ENCODE results near the gene TCEA3. TPM values are rescaled to one million over a fixed set of nuclear protein-coding genes. Genes with fewer than 3 reads are reported as not detected.

Gene TCEA3
- total and polyA plus RNA-seq, 3 experiments from 2014 or later = 1.4 to 11.1 (median 1.7) TPM

DNA sequence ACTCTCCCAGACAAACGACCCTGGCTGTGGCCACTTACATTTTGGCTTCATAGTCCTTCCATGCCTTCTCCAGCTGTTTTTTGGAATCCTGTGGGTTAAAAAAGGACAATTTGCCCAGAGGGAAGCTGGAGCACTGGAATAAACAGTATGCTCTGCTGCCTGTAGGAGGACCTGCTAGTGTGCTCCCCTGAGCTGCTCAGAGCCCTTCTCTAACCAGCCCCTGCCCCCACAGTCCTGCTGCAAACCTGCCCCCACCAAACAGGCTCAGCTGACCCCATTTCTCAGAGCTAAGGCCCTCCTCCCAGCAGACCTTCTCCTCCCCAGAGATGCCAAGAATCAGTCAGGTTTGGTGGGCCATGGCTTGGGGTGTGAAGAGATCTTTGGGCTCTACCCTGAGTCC lies 26.9 kb upstream of the TCEA3 start:
- H3K4me1 ChIP-seq (ENCODE audit: insufficient read depth, low read length) = peaks cover 17% of the 10 kb centered on the region
- Mint-ChIP-seq H3K4me1 (peaks cover 22 to 26% (median 22%) of the 10 kb centered on the region in 3 donors), H3K27ac (peak overlapping the region in 5 of 8 donors; percentile 24 to 62 (median 46)), H3K27me3 (peaks cover 8 to 17% of the 10 kb centered on the region in 2 donors), H3K4me3 (peak overlapping the region in 2 of 7 donors; percentile 14 to 43), H3K36me3 (peaks cover 0 to 4% (median 0%) of the 10 kb centered on the region in 3 donors), H3K9me3 (no peaks in the 10 kb centered on the region)
- no peaks in the 10 kb centered on the region for H3K27me3 ChIP-seq (ENCODE audit: insufficient read depth, low read length, poor library complexity, severe bottlenecking)
- H3K9me3 ChIP-seq (ENCODE audit: low read length) = no peaks in the 10 kb centered on the region
- no peak for DNase-seq
- POLR2A ChIA-PET = no interaction called here
- CTCF ChIA-PET = interaction anchor here (0.9 to 1.1 kb wide), 2 partner anchors 9 to 46 kb away, joined by 3 read pairs; no protein-coding TSS in a partner anchor
- no peak overlapping the region for H3K27ac ChIP-seq (ENCODE audit: low read depth, low read length)
- no peak overlapping the region for H3K4me3 ChIP-seq (ENCODE audit: low read length)
- H3K36me3 ChIP-seq (ENCODE audit: insufficient read depth, low read length) = no peaks in the 10 kb centered on the region

DNA sequence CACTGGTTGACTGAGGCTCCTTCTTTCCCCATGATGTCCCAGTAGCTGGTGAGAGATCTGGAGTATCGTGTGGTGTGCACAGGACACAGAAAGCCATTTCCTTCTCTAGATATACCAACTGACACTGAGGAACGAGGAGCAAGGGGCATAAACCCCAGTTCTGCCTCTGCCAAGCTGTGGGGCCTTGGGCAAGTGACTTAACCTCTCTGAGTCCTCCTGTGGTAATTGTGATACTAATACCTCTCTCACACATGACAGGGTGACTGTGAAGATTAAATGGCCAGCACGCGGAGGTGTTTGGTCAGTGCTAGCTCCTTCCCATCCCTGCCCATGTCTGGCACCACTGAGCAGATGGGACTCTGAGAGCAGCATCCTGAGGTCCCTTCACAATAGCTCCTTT lies 26.3 kb upstream of the TCEA3 start:
- Mint-ChIP-seq H3K9me3 (no peaks in the 10 kb centered on the region), H3K4me3 (no peak overlapping the region), H3K36me3 (peaks cover 0 to 4% (median 0%) of the 10 kb centered on the region in 3 donors), H3K27me3 (peaks cover 8 to 12% of the 10 kb centered on the region in 2 donors), H3K27ac (no peak overlapping the region), H3K4me1 (peaks cover 17 to 22% (median 18%) of the 10 kb centered on the region in 3 donors)
- POLR2A ChIA-PET = no interaction called here
- Histone ChIP-seq H3K9me3 (ENCODE audit: low read length) (no peaks in the 10 kb centered on the region), H3K27ac (ENCODE audit: low read depth, low read length) (no peak overlapping the region), H3K36me3 (ENCODE audit: insufficient read depth, low read length) (no peaks in the 10 kb centered on the region), H3K4me1 (ENCODE audit: insufficient read depth, low read length) (peaks cover 17% of the 10 kb centered on the region), H3K4me3 (ENCODE audit: low read length) (no peak overlapping the region), H3K27me3 (ENCODE audit: insufficient read depth, low read length, poor library complexity, severe bottlenecking) (no peaks in the 10 kb centered on the region)
- DNase-seq = no peak
- CTCF ChIA-PET = no interaction called here

DNA sequence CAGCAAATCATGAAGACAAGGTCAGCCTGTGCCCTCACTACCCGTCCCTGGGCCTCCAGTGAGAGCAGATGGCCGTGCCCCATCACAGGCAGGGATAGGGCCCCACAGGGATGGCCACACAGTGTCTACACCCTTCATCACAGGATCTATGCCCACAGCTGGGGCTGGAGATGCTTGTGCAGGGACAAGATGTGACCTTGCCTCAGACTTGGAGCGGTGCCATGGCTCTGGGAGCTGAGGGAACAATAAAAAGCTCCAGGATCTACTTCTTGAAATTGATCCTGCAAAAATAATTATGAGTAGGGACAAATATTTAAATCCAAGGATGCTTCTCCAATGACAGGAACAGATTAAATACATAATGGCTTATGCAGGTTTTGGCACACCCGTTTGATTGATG lies 25.4 kb upstream of the TCEA3 start:
- ChIA-PET CTCF (no interaction called here), POLR2A (no interaction called here)
- Mint-ChIP-seq H3K27ac (no peak overlapping the region), H3K36me3 (peaks cover 0 to under 1% (median 0%) of the 10 kb centered on the region in 3 donors), H3K4me3 (no peak overlapping the region), H3K4me1 (peaks cover 15 to 20% (median 17%) of the 10 kb centered on the region in 3 donors), H3K9me3 (no peaks in the 10 kb centered on the region), H3K27me3 (peaks cover 3 to 4% of the 10 kb centered on the region in 2 donors)
- no peak overlapping the region for H3K27ac ChIP-seq (ENCODE audit: low read depth, low read length)
- H3K36me3 ChIP-seq (ENCODE audit: insufficient read depth, low read length) = no peaks in the 10 kb centered on the region
- no peaks in the 10 kb centered on the region for H3K9me3 ChIP-seq (ENCODE audit: low read length)
- DNase-seq = no peak
- H3K4me3 ChIP-seq (ENCODE audit: low read length) = no peak overlapping the region
- peaks cover 17% of the 10 kb centered on the region for H3K4me1 ChIP-seq (ENCODE audit: insufficient read depth, low read length)
- no peaks in the 10 kb centered on the region for H3K27me3 ChIP-seq (ENCODE audit: insufficient read depth, low read length, poor library complexity, severe bottlenecking)

DNA sequence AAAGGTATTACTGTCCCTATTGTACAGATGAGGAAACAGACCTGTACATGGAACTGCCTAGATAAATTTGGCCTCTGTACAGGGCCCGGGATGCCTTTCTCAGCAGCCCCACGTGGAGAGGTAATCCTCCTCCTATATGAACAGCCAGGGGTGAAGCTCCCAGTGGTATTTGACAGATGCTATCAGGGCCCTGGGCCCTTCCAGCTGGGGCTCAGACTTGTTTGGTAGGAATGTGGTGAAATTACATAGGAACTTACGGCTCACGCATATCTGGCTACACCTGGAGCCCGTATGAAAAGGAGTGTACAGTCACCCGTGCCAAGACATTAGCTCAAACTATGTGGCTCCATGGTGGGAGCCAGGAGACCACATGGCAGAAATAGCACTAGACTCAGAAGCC lies 24.8 kb upstream of the TCEA3 start:
- H3K27ac Mint-ChIP-seq = peak overlapping the region in 1 of 8 donors; percentile 54
- DNase-seq = no peak
- H3K27me3 Mint-ChIP-seq = peaks cover 1 to 3% of the 10 kb centered on the region in 2 donors
- H3K4me1 Mint-ChIP-seq = peaks cover 15 to 20% (median 17%) of the 10 kb centered on the region in 3 donors
- Histone ChIP-seq H3K4me3 (ENCODE audit: low read length) (no peak overlapping the region), H3K27me3 (ENCODE audit: insufficient read depth, low read length, poor library complexity, severe bottlenecking) (no peaks in the 10 kb centered on the region), H3K36me3 (ENCODE audit: insufficient read depth, low read length) (no peaks in the 10 kb centered on the region), H3K4me1 (ENCODE audit: insufficient read depth, low read length) (peaks cover 17% of the 10 kb centered on the region), H3K27ac (ENCODE audit: low read depth, low read length) (no peak overlapping the region), H3K9me3 (ENCODE audit: low read length) (no peaks in the 10 kb centered on the region)
- POLR2A ChIA-PET = no interaction called here
- no peak overlapping the region for H3K4me3 Mint-ChIP-seq
- no peaks in the 10 kb centered on the region for H3K9me3 Mint-ChIP-seq
- no peaks in the 10 kb centered on the region for H3K36me3 Mint-ChIP-seq
- CTCF ChIA-PET = no interaction called here

DNA sequence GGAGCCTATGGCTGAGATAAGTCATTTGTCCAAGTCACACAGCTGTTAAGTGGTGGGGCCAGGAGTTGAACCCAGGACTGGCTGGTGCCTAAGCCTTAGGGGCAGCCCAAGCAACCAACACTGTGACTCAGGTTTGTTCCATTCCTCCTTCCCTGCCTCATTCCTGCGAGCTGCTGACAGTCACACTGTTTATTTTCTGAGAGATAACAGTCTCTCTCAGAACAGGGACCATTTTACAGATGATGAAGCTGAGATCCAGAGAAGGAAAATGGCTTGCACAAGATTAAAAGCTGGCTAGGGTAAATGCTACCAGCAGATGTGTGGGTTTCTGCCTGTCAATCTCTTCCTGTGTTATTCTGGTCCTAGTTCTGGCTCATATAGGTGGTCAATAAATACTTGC lies 24.3 kb upstream of the TCEA3 start:
- CTCF ChIA-PET = interaction anchor here (1.1 kb wide), 1 partner anchor 45 kb away, joined by 3 read pairs; no protein-coding TSS in a partner anchor
- Histone ChIP-seq H3K27me3 (ENCODE audit: insufficient read depth, low read length, poor library complexity, severe bottlenecking) (no peaks in the 10 kb centered on the region), H3K9me3 (ENCODE audit: low read length) (no peaks in the 10 kb centered on the region), H3K4me1 (ENCODE audit: insufficient read depth, low read length) (peaks cover 17% of the 10 kb centered on the region), H3K4me3 (ENCODE audit: low read length) (no peak overlapping the region), H3K36me3 (ENCODE audit: insufficient read depth, low read length) (no peaks in the 10 kb centered on the region), H3K27ac (ENCODE audit: low read depth, low read length) (no peak overlapping the region)
- Mint-ChIP-seq H3K9me3 (no peaks in the 10 kb centered on the region), H3K36me3 (no peaks in the 10 kb centered on the region), H3K27ac (no peak overlapping the region), H3K4me3 (no peak overlapping the region), H3K4me1 (peaks cover 15 to 20% (median 17%) of the 10 kb centered on the region in 3 donors), H3K27me3 (peaks cover 1 to 3% of the 10 kb centered on the region in 2 donors)
- no peak for DNase-seq
- POLR2A ChIA-PET = no interaction called here

DNA sequence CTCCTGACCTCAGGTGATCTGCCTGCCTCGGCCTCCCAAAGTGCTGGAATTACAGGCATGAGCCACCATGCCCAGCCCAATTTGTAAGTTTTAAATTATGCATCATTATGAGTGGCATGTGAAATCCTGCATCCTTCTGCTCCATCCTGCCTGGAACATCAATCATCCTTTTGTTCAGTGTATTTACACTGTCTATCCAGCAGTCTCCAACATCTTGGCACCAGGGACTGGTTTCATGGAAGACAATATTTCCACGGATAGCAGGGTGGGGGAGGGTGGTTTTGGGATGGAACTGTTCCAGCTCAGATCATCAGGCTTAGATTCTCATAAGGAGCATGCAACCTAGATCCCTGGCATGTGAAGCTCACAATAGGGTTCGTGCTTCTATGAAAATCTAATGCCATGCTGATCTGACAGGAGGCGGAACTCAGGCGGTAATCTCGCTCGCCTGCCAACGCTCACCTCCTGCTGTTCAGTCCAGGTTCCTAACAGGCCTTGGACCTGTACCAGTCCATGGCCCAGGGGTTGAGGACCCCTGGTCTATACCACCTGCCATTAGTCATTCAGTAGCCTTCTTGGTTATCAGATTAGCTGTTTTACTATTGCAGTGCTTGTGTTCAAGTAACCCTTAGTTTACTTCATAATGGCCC lies 22.2 kb upstream of the TCEA3 start:
- Histone ChIP-seq H3K4me3 (ENCODE audit: low read length) (no peak overlapping the region), H3K4me1 (ENCODE audit: insufficient read depth, low read length) (peaks cover 8% of the 10 kb centered on the region), H3K27ac (ENCODE audit: low read depth, low read length) (no peak overlapping the region), H3K27me3 (ENCODE audit: insufficient read depth, low read length, poor library complexity, severe bottlenecking) (no peaks in the 10 kb centered on the region), H3K9me3 (ENCODE audit: low read length) (no peaks in the 10 kb centered on the region), H3K36me3 (ENCODE audit: insufficient read depth, low read length) (no peaks in the 10 kb centered on the region)
- Mint-ChIP-seq H3K9me3 (no peaks in the 10 kb centered on the region), H3K4me3 (no peak overlapping the region), H3K27ac (no peak overlapping the region), H3K36me3 (no peaks in the 10 kb centered on the region), H3K4me1 (peaks cover 5 to 6% (median 5%) of the 10 kb centered on the region in 3 donors), H3K27me3 (peaks cover 3 to 4% of the 10 kb centered on the region in 2 donors)
- DNase-seq = no peak
- POLR2A ChIA-PET = no interaction called here
- CTCF ChIA-PET = no interaction called here

DNA sequence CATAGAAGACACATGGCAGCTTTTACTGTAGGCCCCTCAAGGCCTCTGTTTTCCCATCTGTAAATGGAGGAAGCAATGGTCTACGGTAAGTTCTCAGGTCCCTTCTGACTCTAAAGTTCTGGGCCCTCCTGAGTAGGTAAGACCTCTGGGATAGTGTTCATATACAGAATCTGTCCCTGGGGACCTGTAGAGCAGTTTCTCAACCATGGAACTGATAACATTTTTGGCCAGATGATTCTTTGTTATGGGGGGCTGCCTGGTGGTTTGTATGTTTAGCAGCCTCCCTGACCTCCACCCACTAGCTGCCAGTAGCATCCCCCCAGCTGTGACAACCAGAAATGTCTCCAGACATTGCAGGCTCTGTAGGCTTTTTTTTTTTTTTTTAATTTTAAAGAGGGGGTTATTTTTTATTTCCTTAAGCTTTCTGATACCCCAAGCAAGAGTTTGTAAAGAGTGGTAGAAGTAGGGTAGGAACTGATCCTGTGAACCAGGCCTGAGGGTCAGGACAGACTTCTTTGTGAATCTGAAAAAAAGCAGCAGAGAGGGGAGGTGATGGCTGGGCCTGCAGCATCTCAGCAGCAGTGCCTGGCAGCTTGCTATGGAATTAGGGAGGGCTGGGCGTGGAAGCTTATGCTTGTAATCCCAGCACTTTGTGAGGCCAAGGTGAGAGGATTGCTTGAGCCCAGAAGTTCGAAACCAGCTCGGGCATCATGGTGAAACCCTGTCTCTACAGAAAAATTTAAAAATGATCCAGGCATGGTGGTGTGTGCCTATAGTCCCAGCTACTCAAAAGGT lies 20.2 kb upstream of the TCEA3 start:
- no peaks in the 10 kb centered on the region for H3K36me3 Mint-ChIP-seq
- no peaks in the 10 kb centered on the region for H3K27me3 ChIP-seq (ENCODE audit: insufficient read depth, low read length, poor library complexity, severe bottlenecking)
- ChIA-PET CTCF (no interaction called here), POLR2A (no interaction called here)
- H3K9me3 Mint-ChIP-seq = no peaks in the 10 kb centered on the region
- H3K36me3 ChIP-seq (ENCODE audit: insufficient read depth, low read length) = no peaks in the 10 kb centered on the region
- no peak for DNase-seq
- no peak overlapping the region for H3K4me3 ChIP-seq (ENCODE audit: low read length)
- no peak overlapping the region for H3K4me3 Mint-ChIP-seq
- peak overlapping the region in 1 of 8 donors; percentile 26 for H3K27ac Mint-ChIP-seq
- H3K27ac ChIP-seq (ENCODE audit: low read depth, low read length) = no peak overlapping the region
- peaks cover under 1 to 3% of the 10 kb centered on the region in 2 donors for H3K27me3 Mint-ChIP-seq
- H3K4me1 ChIP-seq (ENCODE audit: insufficient read depth, low read length) = no peaks in the 10 kb centered on the region
- no peaks in the 10 kb centered on the region for H3K9me3 ChIP-seq (ENCODE audit: low read length)
- H3K4me1 Mint-ChIP-seq = no peaks in the 10 kb centered on the region

DNA sequence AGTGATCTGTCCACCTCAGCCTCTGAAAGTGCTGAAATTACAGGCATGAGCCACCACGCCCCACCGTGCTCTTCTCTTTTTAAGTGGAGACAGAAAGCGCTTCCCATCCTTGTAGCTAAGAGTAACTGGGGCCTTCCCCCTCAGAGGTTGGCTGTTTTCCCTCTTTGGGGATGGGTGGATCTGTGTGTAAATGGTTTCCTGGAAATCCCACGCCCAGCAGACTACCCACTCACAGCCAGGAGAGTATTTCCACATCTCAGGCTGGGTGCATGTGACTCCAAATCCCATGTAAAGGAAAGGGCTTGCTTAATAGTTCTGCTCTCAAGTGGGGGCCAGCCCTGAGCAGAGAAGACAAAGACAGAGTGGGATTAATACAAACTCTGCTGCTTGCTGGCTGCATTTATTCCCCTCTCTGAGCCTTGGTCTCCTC lies 19.6 kb upstream of the TCEA3 start:
- H3K27ac Mint-ChIP-seq = peak overlapping the region in 1 of 8 donors; percentile 26
- Histone ChIP-seq H3K27ac (ENCODE audit: low read depth, low read length) (no peak overlapping the region), H3K4me1 (ENCODE audit: insufficient read depth, low read length) (no peaks in the 10 kb centered on the region), H3K9me3 (ENCODE audit: low read length) (no peaks in the 10 kb centered on the region), H3K36me3 (ENCODE audit: insufficient read depth, low read length) (no peaks in the 10 kb centered on the region), H3K4me3 (ENCODE audit: low read length) (no peak overlapping the region), H3K27me3 (ENCODE audit: insufficient read depth, low read length, poor library complexity, severe bottlenecking) (no peaks in the 10 kb centered on the region)
- ChIA-PET CTCF (no interaction called here), POLR2A (no interaction called here)
- H3K4me1 Mint-ChIP-seq = no peaks in the 10 kb centered on the region
- no peak for DNase-seq
- H3K4me3 Mint-ChIP-seq = peak overlapping the region in 1 of 7 donors; percentile 48
- no peaks in the 10 kb centered on the region for H3K36me3 Mint-ChIP-seq
- H3K27me3 Mint-ChIP-seq = peaks cover 0 to 3% of the 10 kb centered on the region in 2 donors
- no peaks in the 10 kb centered on the region for H3K9me3 Mint-ChIP-seq

All from CD8-positive, alpha-beta memory T cell (primary cell).